Neural cell (in vitro differentiated cells): ENCODE measurements around the gene TRABD2B. TPM values are rescaled to one million over a fixed set of nuclear protein-coding genes. Genes with fewer than 3 reads are reported as not detected.

Source experiments
- H2AFZ ChIP-seq: fragments of 200-600, 300-800 bp; sonication (generic), shearing (Covaris generic); 2 replicates; pipeline ENCODE4 v1.6.0; 2014; ENCODE audit warnings: low read depth, mild to moderate bottlenecking, antibody characterized with exemption, low read length, moderate library complexity
- H3F3A ChIP-seq: fragments of 200-600 bp; shearing (Covaris generic); 2 replicates; pipeline ENCODE4 v1.6.1; 2016; ENCODE audit warnings: mild to moderate bottlenecking, moderate library complexity, mixed read lengths, antibody characterized with exemption, low read length; ENCODE audit not compliant: insufficient read depth, poor library complexity, severe bottlenecking
- H3K27ac ChIP-seq: fragments of 200-600, 300-800 bp; sonication (generic), shearing (Covaris generic); 2 replicates; pipeline ENCODE4 v1.5.1; 2014; ENCODE audit warnings: mild to moderate bottlenecking, low read length, moderate library complexity
- H3K27me3 ChIP-seq: fragments of 300-800, 200-600 bp; sonication (generic), shearing (Covaris generic); 2 replicates; pipeline ENCODE4 v1.6.0; 2014; ENCODE audit warnings: mild to moderate bottlenecking, low read depth, low read length, moderate library complexity; ENCODE audit not compliant: insufficient read depth
- H3K36me3 ChIP-seq: fragments of 300-800, 200-600 bp; sonication (generic), shearing (Covaris generic); 2 replicates; pipeline ENCODE4 v1.5.1; 2014; ENCODE audit warnings: mild to moderate bottlenecking, antibody characterized with exemption, low read length, moderate library complexity; ENCODE audit not compliant: insufficient read depth
- H3K4me2 ChIP-seq: fragments of 300-800, 200-600 bp; sonication (generic), shearing (Covaris generic); 2 replicates; pipeline ENCODE4 v1.6.0; 2014; ENCODE audit warnings: mild to moderate bottlenecking, low read length
- H3K4me3 ChIP-seq: fragments of 300-800, 200-600 bp; sonication (generic), shearing (Covaris generic); 2 replicates; pipeline ENCODE4 v1.5.1; 2014; ENCODE audit warnings: mild to moderate bottlenecking, low read length, moderate library complexity
- H3K79me2 ChIP-seq: fragments of 200-600 bp; shearing (Covaris generic); replicated peaks from 2 replicates; pipeline ENCODE4 v1.6.0; 2014; ENCODE audit warnings: mild to moderate bottlenecking, low read length, moderate library complexity; ENCODE audit not compliant: insufficient read depth
- H3K9ac ChIP-seq: fragments of 300-800, 200-600 bp; sonication (generic), shearing (Covaris generic); 2 replicates; pipeline ENCODE4 v1.6.1; 2016; ENCODE audit warnings: mild to moderate bottlenecking, low read length, mixed read lengths
- H3K9me2 ChIP-seq: fragments of 200-600 bp; shearing (Covaris generic); 2 replicates; pipeline ENCODE4 v1.6.1; 2016; ENCODE audit warnings: mild to moderate bottlenecking, low read length, mixed read lengths; ENCODE audit not compliant: insufficient read depth
- H3K9me3 ChIP-seq: fragments of 200-600, 300-800 bp; sonication (generic), shearing (Covaris generic); 2 replicates; pipeline ENCODE4 v1.6.1; 2016; ENCODE audit warnings: mild to moderate bottlenecking, mixed run types, low read length, moderate library complexity, mixed read lengths
- H4K20me1 ChIP-seq: fragments of 200-600 bp; shearing (Covaris generic); 2 replicates; pipeline ENCODE4 v1.6.1; 2016; ENCODE audit warnings: mild to moderate bottlenecking, mixed run types; ENCODE audit not compliant: insufficient read depth
- EP300 ChIP-seq: fragments of 450-650 bp; conservative IDR thresholded peaks from 2 replicates; pipeline ENCODE4 v1.6.1; 2014; ENCODE audit warnings: antibody characterized with exemption, mild to moderate bottlenecking, moderate library complexity; ENCODE audit not compliant: poor library complexity, severe bottlenecking
- EZH2 ChIP-seq: fragments of 200-600, 300-800 bp; shearing (Covaris generic), sonication (generic); IDR thresholded peaks from 2 replicates; pipeline ENCODE4 v1.6.1; 2014; ENCODE audit warnings: antibody characterized with exemption, low read length, borderline replicate concordance, mild to moderate bottlenecking; ENCODE audit not compliant: insufficient read depth, poor library complexity, severe bottlenecking
- MXI1 ChIP-seq: fragments of 450-650 bp; conservative IDR thresholded peaks from 2 replicates; pipeline ENCODE4 v1.6.1; 2014; ENCODE audit warnings: antibody characterized with exemption, mild to moderate bottlenecking; ENCODE audit not compliant: poor library complexity, severe bottlenecking
- POLR2AphosphoS5 ChIP-seq: IDR thresholded peaks from 2 replicates; pipeline ENCODE4 v1.6.1; 2012
- RAD21 ChIP-seq: fragments of 450-650 bp; conservative IDR thresholded peaks from 2 replicates; pipeline ENCODE4 v1.6.1; 2014; ENCODE audit warnings: antibody characterized with exemption, mild to moderate bottlenecking, moderate library complexity
- SMC3 ChIP-seq: fragments of 450-650 bp; conservative IDR thresholded peaks from 2 replicates; pipeline ENCODE4 v1.6.1; 2014; ENCODE audit warnings: antibody characterized with exemption, mild to moderate bottlenecking, moderate library complexity; ENCODE audit not compliant: poor library complexity
- TAF1 ChIP-seq: IDR thresholded peaks from 2 replicates; pipeline ENCODE4 v1.6.1; 2012; ENCODE audit warnings: low read depth
- polyA plus RNA-seq: library from polyadenylated mRNA; depleted of rRNA; stranded (reverse); fragments of >200 nt; gene quantifications from 2 replicates; pipeline ENCODE4 v1.2.3, GENCODE V29; 2014
- TF ChIP-seq, protein P1 (sequence below): fragments of 450-650 bp; IDR thresholded peaks from 2 replicates; pipeline ENCODE4 v1.5.1; 2014; ENCODE audit warnings: antibody characterized with exemption, mild to moderate bottlenecking, moderate library complexity; ENCODE audit not compliant: poor library complexity, severe bottlenecking
- TF ChIP-seq, protein P2 (sequence below): IDR thresholded peaks from 2 replicates; pipeline ENCODE4 v1.6.1; 2012; ENCODE audit warnings: borderline replicate concordance

The TRABD2B gene
- polyA plus RNA-seq, 1 donor from 2014 or later, result 0.02 TPM

DNA sequence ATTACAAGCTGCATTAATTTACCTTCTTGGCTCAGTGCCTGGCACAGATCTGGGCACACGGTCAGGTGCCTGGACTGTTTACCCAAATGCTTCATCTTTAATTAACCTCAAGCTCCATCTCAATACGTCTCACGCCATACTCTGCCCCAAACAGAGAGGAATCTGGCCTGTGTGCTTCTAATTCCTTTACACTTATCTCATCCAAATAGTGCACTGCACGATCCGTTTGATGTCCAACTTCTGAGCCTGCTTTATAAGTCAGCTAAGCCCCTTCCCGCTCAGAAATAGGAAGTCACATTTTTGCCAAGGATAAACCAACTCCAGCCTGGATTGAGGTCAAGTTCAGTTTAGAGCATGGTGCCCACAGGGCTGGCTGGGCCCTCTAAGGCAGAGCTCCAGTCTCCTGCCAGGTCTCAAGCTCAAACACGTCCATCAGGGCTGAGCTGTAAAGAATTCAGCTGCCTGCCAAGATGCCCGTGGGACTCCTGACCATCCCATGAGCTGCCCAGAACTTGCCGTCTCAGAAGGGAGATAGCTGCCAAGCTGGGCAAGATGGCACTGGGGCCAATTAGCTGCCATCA is 233.5 kb downstream of the TRABD2B start:
- Histone ChIP-seq H4K20me1 (no peaks in the 10 kb centered on the region), H3F3A (no peaks in the 10 kb centered on the region), H3K9me2 (no peaks in the 10 kb centered on the region), H3K9me3 (no peaks in the 10 kb centered on the region), H3K79me2 (no peaks in the 10 kb centered on the region), H3K36me3 (no peaks in the 10 kb centered on the region), H3K9ac (no peak overlapping the region), H3K27me3 (no peaks in the 10 kb centered on the region), H3K27ac (no peak overlapping the region), H3K4me2 (no peak overlapping the region), H2AFZ (no peak overlapping the region), H3K4me3 (no peak overlapping the region)
- no peak for TF ChIP-seq EZH2

DNA sequence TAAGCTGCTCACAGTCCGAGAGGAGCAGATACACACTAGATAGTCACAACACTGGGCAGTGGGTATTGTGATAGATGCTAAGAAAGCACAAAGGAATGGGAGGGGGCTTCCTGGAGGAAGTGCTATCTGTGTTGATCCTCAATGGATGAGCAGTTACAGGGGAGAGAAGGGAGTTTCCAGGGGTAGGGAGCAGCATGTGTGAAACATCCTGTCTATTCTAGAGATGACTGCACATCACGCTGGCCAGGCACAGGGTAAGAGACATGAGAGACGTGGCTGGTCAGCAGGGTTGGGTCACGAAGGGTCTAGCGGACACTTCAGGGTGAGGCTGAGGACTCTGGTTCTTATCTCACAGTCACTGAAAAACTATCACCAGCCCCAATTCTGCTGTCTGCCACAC is 235.2 kb downstream of the TRABD2B start:
- Histone ChIP-seq H3K4me2 (no peak overlapping the region), H2AFZ (no peak overlapping the region), H3K4me3 (no peak overlapping the region), H4K20me1 (no peaks in the 10 kb centered on the region), H3K36me3 (no peaks in the 10 kb centered on the region), H3K9me3 (no peaks in the 10 kb centered on the region), H3K9ac (no peak overlapping the region), H3K27ac (no peak overlapping the region), H3F3A (no peaks in the 10 kb centered on the region), H3K9me2 (no peaks in the 10 kb centered on the region), H3K27me3 (no peaks in the 10 kb centered on the region), H3K79me2 (no peaks in the 10 kb centered on the region)
- TF ChIP-seq, protein P1, sequence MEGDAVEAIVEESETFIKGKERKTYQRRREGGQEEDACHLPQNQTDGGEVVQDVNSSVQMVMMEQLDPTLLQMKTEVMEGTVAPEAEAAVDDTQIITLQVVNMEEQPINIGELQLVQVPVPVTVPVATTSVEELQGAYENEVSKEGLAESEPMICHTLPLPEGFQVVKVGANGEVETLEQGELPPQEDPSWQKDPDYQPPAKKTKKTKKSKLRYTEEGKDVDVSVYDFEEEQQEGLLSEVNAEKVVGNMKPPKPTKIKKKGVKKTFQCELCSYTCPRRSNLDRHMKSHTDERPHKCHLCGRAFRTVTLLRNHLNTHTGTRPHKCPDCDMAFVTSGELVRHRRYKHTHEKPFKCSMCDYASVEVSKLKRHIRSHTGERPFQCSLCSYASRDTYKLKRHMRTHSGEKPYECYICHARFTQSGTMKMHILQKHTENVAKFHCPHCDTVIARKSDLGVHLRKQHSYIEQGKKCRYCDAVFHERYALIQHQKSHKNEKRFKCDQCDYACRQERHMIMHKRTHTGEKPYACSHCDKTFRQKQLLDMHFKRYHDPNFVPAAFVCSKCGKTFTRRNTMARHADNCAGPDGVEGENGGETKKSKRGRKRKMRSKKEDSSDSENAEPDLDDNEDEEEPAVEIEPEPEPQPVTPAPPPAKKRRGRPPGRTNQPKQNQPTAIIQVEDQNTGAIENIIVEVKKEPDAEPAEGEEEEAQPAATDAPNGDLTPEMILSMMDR, result no peak
- TF ChIP-seq, protein P2, sequence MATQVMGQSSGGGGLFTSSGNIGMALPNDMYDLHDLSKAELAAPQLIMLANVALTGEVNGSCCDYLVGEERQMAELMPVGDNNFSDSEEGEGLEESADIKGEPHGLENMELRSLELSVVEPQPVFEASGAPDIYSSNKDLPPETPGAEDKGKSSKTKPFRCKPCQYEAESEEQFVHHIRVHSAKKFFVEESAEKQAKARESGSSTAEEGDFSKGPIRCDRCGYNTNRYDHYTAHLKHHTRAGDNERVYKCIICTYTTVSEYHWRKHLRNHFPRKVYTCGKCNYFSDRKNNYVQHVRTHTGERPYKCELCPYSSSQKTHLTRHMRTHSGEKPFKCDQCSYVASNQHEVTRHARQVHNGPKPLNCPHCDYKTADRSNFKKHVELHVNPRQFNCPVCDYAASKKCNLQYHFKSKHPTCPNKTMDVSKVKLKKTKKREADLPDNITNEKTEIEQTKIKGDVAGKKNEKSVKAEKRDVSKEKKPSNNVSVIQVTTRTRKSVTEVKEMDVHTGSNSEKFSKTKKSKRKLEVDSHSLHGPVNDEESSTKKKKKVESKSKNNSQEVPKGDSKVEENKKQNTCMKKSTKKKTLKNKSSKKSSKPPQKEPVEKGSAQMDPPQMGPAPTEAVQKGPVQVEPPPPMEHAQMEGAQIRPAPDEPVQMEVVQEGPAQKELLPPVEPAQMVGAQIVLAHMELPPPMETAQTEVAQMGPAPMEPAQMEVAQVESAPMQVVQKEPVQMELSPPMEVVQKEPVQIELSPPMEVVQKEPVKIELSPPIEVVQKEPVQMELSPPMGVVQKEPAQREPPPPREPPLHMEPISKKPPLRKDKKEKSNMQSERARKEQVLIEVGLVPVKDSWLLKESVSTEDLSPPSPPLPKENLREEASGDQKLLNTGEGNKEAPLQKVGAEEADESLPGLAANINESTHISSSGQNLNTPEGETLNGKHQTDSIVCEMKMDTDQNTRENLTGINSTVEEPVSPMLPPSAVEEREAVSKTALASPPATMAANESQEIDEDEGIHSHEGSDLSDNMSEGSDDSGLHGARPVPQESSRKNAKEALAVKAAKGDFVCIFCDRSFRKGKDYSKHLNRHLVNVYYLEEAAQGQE, result no peak
- TF ChIP-seq SMC3, result no peak

DNA sequence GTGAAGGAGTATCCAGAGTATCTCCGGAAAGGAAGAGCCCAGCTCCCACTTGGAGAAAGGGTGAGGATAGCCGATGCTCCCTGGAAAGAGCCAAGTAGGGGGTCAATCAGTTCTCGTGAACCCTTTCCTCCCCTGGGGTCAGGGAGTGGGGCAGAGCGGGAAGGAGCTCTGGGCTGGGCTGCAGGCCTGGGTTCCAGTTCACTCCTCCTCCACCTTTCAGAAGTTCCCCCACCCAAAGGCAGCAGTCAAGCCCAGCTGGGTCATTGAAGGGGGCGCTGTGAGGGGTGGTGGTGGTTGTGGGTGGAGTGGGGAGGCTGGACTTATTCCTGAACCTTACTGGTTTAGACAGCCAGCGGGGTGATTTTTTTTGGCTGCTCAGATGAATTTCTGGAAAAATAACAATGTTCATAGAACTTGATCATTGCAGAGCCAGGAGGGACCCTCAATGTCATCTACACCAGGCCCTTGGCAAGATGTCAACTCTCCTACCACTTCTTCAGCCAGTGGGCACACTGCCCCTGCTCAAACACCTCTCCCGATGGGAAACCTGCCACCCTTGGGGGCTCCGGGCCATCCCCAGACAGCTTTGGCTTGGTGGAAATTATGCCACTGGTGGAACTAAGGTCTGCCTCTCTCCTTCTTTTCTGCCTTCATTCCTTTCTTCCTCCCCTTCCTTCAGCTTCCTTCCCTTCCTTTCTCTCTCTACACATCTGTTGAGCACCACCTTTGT is 235.8 kb downstream of the TRABD2B start:
- no peak overlapping the region for H3K4me3 ChIP-seq
- H3K36me3 ChIP-seq, result no peaks in the 10 kb centered on the region
- H3K27me3 ChIP-seq, result no peaks in the 10 kb centered on the region
- H3K9me2 ChIP-seq, result no peaks in the 10 kb centered on the region
- no peak overlapping the region for H3K4me2 ChIP-seq
- no peaks in the 10 kb centered on the region for H3K79me2 ChIP-seq
- H2AFZ ChIP-seq, result no peak overlapping the region
- H3K27ac ChIP-seq, result no peak overlapping the region
- TF ChIP-seq, protein P2, result no peak
- TF ChIP-seq EP300 (no peak), EZH2 (no peak), MXI1 (no peak), POLR2AphosphoS5 (no peak), TAF1 (no peak), RAD21 (no peak), SMC3 (no peak)
- TF ChIP-seq, protein P1, result no peak
- H3K9me3 ChIP-seq, result no peaks in the 10 kb centered on the region
- H3K9ac ChIP-seq, result no peak overlapping the region
- H3F3A ChIP-seq, result no peaks in the 10 kb centered on the region
- H4K20me1 ChIP-seq, result no peaks in the 10 kb centered on the region
